ENCODE results near the gene MYO3A.

DNA sequence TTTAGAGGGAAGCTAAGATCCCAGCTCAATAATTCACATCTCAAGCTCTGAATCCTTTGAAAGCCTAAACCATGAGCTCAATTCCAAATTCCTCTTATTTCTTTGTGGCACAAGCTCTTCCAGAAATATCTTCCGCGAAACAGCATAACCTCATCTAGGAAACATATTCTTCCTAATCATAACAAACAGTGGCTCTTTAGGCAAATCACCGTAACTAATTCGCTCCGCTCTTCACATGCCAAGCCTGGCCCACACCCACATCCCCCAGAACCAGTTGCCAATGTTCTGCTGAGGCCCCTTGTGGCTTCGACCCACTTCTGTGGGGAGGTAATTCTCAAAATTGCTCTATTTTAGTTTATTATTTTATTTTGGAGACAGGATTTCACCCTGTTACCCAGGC, 301.7 kb downstream of the MYO3A start:
- TF ChIP-seq POLR2A (IDR thresholded peaks at IDR 0.05), result no peak
- TF ChIP-seq, protein P1, sequence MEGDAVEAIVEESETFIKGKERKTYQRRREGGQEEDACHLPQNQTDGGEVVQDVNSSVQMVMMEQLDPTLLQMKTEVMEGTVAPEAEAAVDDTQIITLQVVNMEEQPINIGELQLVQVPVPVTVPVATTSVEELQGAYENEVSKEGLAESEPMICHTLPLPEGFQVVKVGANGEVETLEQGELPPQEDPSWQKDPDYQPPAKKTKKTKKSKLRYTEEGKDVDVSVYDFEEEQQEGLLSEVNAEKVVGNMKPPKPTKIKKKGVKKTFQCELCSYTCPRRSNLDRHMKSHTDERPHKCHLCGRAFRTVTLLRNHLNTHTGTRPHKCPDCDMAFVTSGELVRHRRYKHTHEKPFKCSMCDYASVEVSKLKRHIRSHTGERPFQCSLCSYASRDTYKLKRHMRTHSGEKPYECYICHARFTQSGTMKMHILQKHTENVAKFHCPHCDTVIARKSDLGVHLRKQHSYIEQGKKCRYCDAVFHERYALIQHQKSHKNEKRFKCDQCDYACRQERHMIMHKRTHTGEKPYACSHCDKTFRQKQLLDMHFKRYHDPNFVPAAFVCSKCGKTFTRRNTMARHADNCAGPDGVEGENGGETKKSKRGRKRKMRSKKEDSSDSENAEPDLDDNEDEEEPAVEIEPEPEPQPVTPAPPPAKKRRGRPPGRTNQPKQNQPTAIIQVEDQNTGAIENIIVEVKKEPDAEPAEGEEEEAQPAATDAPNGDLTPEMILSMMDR (IDR thresholded peaks at IDR 0.05), result no peak
- TF ChIP-seq POLR2AphosphoS5 (IDR thresholded peaks at IDR 0.05), result no peak

Measured in prostate gland (tissue), 2 donors.